GM12872 (cell line): ENCODE data around the gene HTT-AS.

Source experiments
- CTCF ChIP-seq: IDR thresholded peaks from 3 replicates; pipeline ENCODE4 v1.5.1; 2011; ENCODE audit warnings: low read depth, mild to moderate bottlenecking, low read length, moderate library complexity; ENCODE audit not compliant: insufficient read depth

HTT-AS gene

GRCh38 chr4:3085948-3086670, 11.8 kb upstream of the HTT-AS start:
- no peak for TF ChIP-seq CTCF

- TF ChIP-seq CTCF, result no peak
These were observed 9.4 kb upstream of the HTT-AS start for GRCh38 chr4:3083732-3084131.

GRCh38 chr4:3082925-3083515, 8.7 kb upstream of the HTT-AS start:
- TF ChIP-seq CTCF, result no peak

GRCh38 chr4:3079694-3080123, 5.4 kb upstream of the HTT-AS start:
- TF ChIP-seq CTCF, result no peak

- TF ChIP-seq CTCF, result no peak
These were observed 3.5 kb upstream of the HTT-AS start for GRCh38 chr4:3077796-3078195.

- TF ChIP-seq CTCF, result no peak
These were observed 1.3 kb upstream of the HTT-AS start for GRCh38 chr4:3075652-3075981.

- TF ChIP-seq CTCF, result no peak
These were observed 711 bp upstream of the HTT-AS start for GRCh38 chr4:3074846-3075651.
